Peyer's patch (tissue), 4 donors: ENCODE results near the gene NRXN3.

Source experiments
- POLR2A ChIP-seq, 2 donors: fragments of 450-650 bp; IDR thresholded peaks; one replicate each; pipeline ENCODE4 v1.5.1; 2017; ENCODE audit warnings: antibody characterized with exemption in 2 of 2, mild to moderate bottlenecking in 2 of 2, moderate library complexity in 2 of 2
- TF ChIP-seq, protein P1 (sequence below), 6 experiments: fragments of 450-650 bp in 4 of 6; fragments of 200-600 bp in 2 of 6; sonication (generic) in 1 of 6; IDR thresholded peaks; one replicate each; pipeline ENCODE4 v1.5.1; 2017 to 2019; ENCODE audit warnings: antibody characterized with exemption in 6 of 6, mild to moderate bottlenecking in 3 of 6, moderate library complexity in 1 of 6

DNA sequence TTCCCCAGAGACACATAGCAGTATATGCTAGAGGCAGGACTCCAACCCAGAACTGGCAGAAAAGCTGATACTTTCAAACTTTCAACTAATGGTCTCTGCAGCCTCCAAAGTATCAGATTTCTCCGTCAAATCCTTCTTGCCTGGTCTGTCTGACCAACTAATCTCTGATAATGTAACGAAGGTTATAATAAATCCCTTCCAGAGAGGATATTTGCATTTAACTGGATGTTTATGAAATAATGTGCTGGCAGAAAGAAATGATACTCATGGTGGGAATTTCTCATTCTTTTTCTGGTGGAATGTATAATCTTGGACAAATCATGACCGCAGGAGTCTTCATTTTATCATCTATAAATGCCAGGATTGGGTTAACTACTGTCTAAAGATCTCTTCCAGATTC is 1180.8 kb downstream of the NRXN3 start:
- TF ChIP-seq, protein P1, sequence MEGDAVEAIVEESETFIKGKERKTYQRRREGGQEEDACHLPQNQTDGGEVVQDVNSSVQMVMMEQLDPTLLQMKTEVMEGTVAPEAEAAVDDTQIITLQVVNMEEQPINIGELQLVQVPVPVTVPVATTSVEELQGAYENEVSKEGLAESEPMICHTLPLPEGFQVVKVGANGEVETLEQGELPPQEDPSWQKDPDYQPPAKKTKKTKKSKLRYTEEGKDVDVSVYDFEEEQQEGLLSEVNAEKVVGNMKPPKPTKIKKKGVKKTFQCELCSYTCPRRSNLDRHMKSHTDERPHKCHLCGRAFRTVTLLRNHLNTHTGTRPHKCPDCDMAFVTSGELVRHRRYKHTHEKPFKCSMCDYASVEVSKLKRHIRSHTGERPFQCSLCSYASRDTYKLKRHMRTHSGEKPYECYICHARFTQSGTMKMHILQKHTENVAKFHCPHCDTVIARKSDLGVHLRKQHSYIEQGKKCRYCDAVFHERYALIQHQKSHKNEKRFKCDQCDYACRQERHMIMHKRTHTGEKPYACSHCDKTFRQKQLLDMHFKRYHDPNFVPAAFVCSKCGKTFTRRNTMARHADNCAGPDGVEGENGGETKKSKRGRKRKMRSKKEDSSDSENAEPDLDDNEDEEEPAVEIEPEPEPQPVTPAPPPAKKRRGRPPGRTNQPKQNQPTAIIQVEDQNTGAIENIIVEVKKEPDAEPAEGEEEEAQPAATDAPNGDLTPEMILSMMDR (IDR thresholded peaks at IDR 0.05) = no peak
- no peak for TF ChIP-seq POLR2A (IDR thresholded peaks at IDR 0.05)
